ENCODE results near the gene ASCC1.
A peak's percentile ranks its signal among the peaks of the same experiment; 100 is the strongest.

The ASCC1 gene

GRCh38 chr10:72096115-72097000 is 119.7 kb downstream of the ASCC1 start:
- no peak for DNase-seq

DNA sequence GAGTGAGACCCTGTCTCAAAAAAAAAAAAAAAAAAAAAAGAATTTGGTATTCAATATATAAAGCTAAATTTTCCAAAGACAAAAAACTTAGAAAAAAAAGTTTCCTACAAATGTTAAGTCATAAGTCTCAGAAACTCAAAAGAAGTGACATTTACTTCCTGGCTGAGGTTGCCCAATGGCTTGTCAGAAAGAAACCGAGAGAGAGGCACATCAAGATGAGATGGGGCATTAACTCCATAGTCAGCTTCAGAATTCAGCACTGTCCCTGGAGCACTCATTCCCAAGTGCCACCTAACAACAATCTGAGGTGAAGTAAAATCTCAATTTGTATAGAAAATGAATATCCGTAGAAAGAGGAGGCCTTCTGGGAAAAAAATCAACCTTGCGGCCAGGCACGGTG is 120.9 kb downstream of the ASCC1 start:
- no peak for DNase-seq

DNA sequence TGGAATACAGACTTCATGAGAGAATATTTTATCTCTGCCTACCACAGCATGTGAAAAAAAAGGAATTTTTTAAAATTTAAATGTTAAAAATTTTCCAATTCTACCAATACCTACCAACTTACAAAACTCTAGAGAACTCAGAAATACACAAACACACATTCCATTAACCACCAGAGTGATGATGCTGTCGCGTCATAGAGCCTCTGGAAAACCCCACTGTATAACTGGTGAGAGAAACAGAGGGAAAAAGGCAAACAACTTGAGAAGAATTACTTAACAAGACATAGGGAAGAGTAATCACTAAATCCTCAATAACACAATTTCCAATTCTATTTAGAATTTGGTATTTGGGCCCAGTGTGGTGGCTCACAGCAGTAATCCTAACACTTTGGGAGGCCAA is 121.5 kb downstream of the ASCC1 start:
- DNase-seq = no peak

GRCh38 chr10:72093450-72093849 is 122.6 kb downstream of the ASCC1 start:
- no peak for DNase-seq

- DNase-seq = no peak
Measured at GRCh38 chr10:72092987-72093386, 123.1 kb downstream of the ASCC1 start.

DNA sequence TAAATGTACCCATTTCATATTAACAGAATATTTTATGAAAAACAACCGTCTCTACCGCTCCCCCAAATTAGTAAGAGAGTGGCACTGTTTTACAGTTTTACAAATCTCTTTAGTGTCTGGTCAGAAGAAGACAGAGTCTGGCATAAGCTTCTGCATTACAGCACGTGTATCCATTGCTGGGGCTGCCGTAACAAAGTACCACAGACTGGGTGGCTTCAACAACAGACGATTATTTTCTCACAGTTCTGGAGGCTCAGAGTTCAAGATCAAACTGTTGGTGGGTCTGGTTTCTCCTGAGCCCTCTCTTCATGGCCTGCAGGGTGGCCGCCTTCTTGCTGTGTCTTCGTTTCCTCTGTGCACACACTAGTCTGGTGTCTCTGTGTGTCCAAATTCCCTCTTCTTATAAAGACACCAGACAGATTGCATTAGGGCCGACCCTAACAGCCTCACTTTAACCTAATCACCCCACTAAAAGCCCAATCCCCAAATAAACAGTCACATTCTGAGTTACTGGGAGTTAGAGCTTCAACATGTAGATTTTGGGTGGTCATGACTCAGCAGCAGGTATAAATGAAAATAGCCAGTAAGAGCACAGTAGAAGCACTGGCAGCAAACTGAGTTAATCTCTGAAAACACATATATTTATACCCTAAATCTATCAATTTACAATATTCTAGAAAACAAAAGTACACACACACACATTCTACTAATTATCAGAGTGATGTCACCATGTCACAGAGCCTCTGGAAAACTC is 123.7 kb downstream of the ASCC1 start:
- no peak for DNase-seq

- DNase-seq = no peak
Measured at GRCh38 chr10:72090326-72090725, 125.8 kb downstream of the ASCC1 start.

DNA sequence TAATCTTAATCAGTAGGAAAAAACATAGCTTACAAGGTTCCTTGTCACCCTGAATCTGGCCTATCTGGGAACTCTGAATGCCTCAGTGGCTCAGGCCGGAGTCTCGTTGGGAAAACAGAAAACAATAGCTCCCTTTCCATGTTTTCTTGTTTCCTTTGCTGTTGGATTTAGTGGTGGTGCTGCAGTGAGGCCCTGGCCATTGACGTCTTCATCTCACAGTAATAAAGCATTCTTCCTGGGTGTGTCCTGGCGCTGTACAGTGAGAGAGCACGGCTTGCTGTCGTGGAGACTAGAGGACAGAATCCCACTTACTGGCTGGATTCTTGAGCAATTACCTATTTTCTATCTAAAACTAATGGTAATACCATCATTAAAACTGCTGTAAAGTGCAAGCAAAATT is 126.5 kb downstream of the ASCC1 start:
- DNase-seq = no peak

DNA sequence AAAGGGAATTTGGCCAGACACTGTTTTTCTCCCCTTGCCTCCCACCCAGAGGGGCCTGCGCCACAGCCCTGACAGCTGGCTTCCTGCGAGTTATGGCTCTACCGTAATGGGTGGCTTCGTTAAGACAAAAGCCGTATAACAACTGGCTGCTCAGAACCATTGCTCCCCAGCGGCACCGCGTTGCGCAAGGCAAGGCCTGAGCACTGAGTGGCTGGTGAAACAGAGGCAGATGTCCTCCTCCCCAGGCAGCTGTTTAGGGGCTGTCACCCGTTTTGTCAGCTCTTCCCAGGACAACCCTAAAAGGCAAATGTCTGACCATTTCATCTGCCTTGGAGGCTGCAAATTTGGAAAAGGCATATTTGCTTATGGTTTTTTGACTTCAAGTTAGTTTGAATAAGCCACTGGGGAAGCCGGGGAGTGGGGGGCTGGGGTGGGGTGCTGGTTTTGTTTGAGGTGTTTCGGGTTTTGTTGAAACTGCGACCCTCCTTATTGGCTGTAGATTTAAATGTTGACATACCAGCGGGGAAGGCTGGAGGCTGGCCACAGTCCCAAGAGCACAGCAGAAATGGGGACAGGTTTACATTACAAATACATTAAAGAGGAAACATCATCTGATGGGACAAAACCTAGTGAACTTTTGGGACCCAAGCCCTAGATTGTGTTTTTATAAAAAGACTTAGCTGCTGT is 127.0 kb downstream of the ASCC1 start:
- DNase-seq = peak; percentile 52

- peak; percentile 30 for DNase-seq
Measured at GRCh38 chr10:72087969-72088888, 127.8 kb downstream of the ASCC1 start, which contains the start of gene SPOCK2. Gene SPOCK2 (minus strand): TSS chr10:72088551. CDS start chr10:72088328, 223 bp downstream.

- no peak for DNase-seq
Measured at GRCh38 chr10:72087392-72087968, 128.6 kb downstream of the ASCC1 start.

DNA sequence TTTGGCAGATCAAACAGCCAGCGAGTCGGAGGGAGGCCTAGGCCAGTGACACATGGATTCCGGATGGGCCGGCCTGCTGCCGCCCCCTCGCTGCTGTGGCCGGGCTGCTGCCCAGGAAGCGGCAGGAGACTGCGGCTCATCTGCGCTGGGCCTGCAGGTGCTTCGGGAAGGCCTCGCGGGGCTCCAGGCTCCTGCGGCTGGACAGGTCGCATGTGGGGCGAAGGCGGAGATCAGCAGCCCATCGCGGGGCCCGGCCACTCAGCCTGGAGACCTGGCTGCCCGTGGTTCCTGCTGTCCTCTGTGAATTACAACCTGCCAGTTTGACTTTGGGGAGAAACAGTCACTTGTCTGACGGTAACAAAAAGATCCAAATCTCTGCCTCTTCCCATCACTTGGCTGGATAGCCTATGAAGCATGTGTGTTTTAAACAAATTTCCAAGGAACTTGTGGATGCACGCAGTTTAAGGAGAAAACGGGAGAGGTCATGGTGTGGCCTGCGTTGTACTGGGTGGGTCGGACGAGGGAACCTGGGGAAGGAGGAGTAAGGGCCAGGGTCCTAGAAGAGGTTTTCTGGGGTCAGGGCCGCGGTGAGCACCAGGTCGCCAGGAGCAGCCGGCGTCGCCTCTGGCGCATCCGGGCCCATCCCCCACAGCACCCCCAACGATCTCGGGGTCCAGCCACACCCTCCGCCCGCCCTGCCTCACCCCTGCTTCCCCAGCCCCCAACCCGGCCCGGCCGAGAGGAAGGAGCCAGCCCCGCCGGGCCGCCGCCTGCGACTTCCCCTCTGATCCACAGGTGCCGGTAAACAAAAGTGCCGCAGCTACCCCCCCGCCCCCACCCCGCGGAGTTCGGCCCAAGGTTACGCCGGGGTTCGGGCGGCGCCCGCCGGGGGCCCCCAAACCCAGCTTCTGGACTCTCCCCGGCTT is 129.3 kb downstream of the ASCC1 start:
- no peak for DNase-seq

GRCh38 chr10:72085864-72086465 is 130.1 kb downstream of the ASCC1 start:
- no peak for DNase-seq

- DNase-seq = no peak
Measured at GRCh38 chr10:72085166-72085565, 130.9 kb downstream of the ASCC1 start.

- DNase-seq = no peak
Measured at GRCh38 chr10:72083790-72084459, 132.2 kb downstream of the ASCC1 start.

DNA sequence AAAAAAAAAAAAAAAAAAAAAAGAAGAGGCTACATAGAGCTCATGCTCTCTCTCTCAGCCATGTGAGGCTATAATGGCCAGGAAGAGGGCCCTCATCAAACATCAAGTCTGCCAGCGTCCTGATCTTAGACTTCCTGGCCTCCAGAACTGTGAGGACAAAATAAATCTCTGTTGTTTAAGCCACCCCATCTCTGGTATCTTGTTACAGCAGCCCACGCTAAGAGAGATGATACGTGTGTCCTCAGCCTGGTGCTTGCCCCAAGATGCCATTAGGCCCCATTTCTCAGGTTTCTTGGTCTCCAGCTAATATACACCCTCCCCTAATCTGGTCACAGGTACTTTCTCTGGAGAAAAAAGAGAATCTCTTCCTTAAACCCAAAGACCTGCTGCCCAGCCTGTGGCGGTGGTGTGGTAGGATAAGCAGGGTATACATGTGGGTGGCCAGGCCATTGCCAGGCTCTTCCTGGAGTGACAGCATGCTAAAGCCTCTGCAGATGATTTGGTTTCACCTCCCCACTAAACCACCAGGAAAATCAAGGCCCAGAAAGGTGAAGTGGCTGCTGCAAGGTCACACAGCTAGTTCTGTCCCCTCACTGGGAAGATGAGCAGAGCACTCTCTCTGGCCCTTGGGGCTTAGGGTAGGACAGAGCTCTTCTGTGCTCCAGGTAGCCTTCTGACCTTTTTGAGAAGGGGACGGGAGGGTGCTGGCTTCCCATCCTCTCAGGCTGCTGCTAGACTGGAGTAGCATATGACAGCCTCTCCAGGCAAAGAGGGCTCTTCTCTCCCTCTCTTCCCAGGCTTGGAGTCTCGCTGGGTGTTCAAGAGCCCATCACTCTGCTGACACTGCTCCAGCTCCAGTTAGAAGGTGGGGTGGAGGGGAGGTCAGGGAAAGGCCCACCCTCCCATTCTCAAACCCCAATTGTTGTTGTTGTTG is 133.0 kb downstream of the ASCC1 start:
- DNase-seq = no peak

GRCh38 chr10:72081772-72082590 is 134.1 kb downstream of the ASCC1 start:
- DNase-seq = no peak

DNA sequence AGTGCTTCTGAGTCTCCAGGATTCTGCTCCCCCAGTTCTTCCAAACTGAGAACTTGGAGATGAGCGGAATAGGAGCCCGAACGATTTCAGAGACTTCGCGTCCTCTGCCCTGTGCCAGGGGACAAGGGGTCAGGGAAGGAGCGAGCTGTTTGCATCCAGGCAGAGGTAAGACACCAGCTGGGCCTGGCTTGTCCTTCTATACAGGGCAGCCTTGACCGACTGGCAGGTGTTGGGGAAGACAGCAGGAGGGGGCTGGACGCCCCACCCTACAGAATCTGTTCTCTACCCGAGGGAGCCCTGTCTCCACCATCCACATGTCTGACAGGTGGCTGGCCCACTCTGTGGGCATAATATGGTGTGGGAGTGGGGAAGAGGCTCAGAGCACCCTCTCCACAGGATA is 134.9 kb downstream of the ASCC1 start:
- no peak for DNase-seq

Measured in NCI-H1694 (cell line).